Transverse colon (tissue), 4 donors: ENCODE measurements around the gene RFLNA. TPM values are rescaled to one million over a fixed set of nuclear protein-coding genes. Genes with fewer than 3 reads are reported as not detected.

Experiments used
- DNase-seq: peaks from one replicate; pipeline ENCODE4 v3.0.0-alpha.2; 2019
- H3K27ac ChIP-seq, 4 donors: fragments of 200-600 bp; sonication (generic); 2 replicates each; pipeline ENCODE4 v1.5.1; 2016 to 2018; ENCODE audit warnings: inconsistent platforms in 4 of 4
- H3K27me3 ChIP-seq: fragments of 200-600 bp; sonication (generic); 2 replicates; pipeline ENCODE4 v1.5.1; 2017; ENCODE audit warnings: inconsistent platforms
- H3K36me3 ChIP-seq, 4 donors: fragments of 200-600 bp; sonication (generic); 2 replicates each; pipeline ENCODE4 v1.5.1; 2017 to 2019; ENCODE audit warnings: inconsistent platforms in 4 of 4
- H3K4me1 ChIP-seq, 4 donors: fragments of 200-600 bp; sonication (generic); 2 replicates each; pipeline ENCODE4 v1.5.1; 2017 to 2020; ENCODE audit warnings: inconsistent platforms in 4 of 4
- H3K4me3 ChIP-seq, 4 donors: fragments of 200-600 bp; sonication (generic); 1 replicate in 1 of 4; 2 replicates in 3 of 4; pipeline versions ENCODE4 v1.5.1 to v1.6.1; 2017 to 2019; ENCODE audit warnings: inconsistent platforms in 4 of 4
- H3K9me3 ChIP-seq, 2 donors: fragments of 200-600 bp; sonication (generic); 2 replicates each; pipeline ENCODE4 v1.5.1; 2017 to 2019; ENCODE audit warnings: inconsistent platforms in 2 of 2
- CTCF ChIP-seq, 5 experiments: fragments of 200-600 bp in 3 of 5; fragments of 450-650 bp in 2 of 5; sonication (generic) in 3 of 5; IDR thresholded peaks; 1 replicate in 2 of 5; 2 replicates in 3 of 5; pipeline ENCODE4 v1.5.1; 2016 to 2017; ENCODE audit warnings: antibody characterized with exemption in 5 of 5, inconsistent platforms in 3 of 5, mild to moderate bottlenecking in 2 of 5, moderate library complexity in 1 of 5
- EP300 ChIP-seq: sonication (generic); formaldehyde crosslinking; IDR thresholded peaks from one replicate; pipeline ENCODE4 v1.6.1; 2017; ENCODE audit warnings: antibody characterized with exemption, low read depth
- POLR2A ChIP-seq: fragments of 450-650 bp; IDR thresholded peaks from one replicate; pipeline ENCODE4 v1.6.1; 2016; ENCODE audit warnings: antibody characterized with exemption, mild to moderate bottlenecking, moderate library complexity
- POLR2AphosphoS5 ChIP-seq, 3 donors: sonication (generic); formaldehyde crosslinking; IDR thresholded peaks; one replicate each; pipeline ENCODE4 v1.6.1; 2016; ENCODE audit warnings: antibody characterized with exemption in 3 of 3
- WGBS, 2 donors: methylation state at CpG; one replicate each; pipeline ENCODE4 v1.1.5; 2018; ENCODE audit warnings: low coverage in 1 of 2; 5-methylcytosine and 5-hydroxymethylcytosine counted together
- in situ Hi-C, 4 donors: fragments of 200-750 bp; cut with MboI; loops; one replicate each; pipeline versions ENCODE4 v1.15.0 to v1.15.1; 2017; ENCODE audit warnings: low sequenced_read_pairs in 3 of 4, low pct_ligation_motif_present in 1 of 4, low pct_unique_long_range_greater_than_20kb in 1 of 4
- intact Hi-C: fragments of 100-400 bp; cut with DNase I; formaldehyde crosslinking; loops from one replicate; pipeline ENCODE4 v1.15.1; 2023; ENCODE audit warnings: low total_unique reads
- total RNA-seq, 4 donors: library from RNA; depleted of rRNA; stranded (reverse); fragments of >200 nt; gene quantifications; one replicate each; pipeline ENCODE4 v1.1.0, GENCODE V29; 2016

Gene RFLNA
- total RNA-seq, 4 donors from 2014 or later: 19.1 to 53.8 (median 30.7) TPM

- Histone ChIP-seq H3K4me3 (no peak overlapping the region), H3K27ac (no peak overlapping the region), H3K9me3 (no peaks in the 10 kb centered on the region), H3K4me1 (no peaks in the 10 kb centered on the region), H3K27me3 (no peaks in the 10 kb centered on the region), H3K36me3 (peaks cover 0 to 55% (median 25%) of the 10 kb centered on the region in 4 donors)
- no peak for DNase-seq
- in situ Hi-C loops: loop anchor here in 1 of 4 donors (25.0 kb wide), 1 partner anchor 426 kb away; no protein-coding TSS in a partner anchor
- 95 to 100% methylated on average over 3 to 9 of the region's 12 CpGs for WGBS, 2 donors
- TF ChIP-seq POLR2AphosphoS5 (IDR thresholded peaks at IDR 0.05) (no peak), EP300 (no peak), CTCF (IDR thresholded peaks at IDR 0.05) (no peak), POLR2A (no peak)
- intact Hi-C loops: no loop called here
Observed at GRCh38 chr12:124336184-124336437, 41.2 kb downstream of the RFLNA start.

- TF ChIP-seq POLR2AphosphoS5 (IDR thresholded peaks at IDR 0.05) (no peak), POLR2A (no peak), EP300 (no peak), CTCF (IDR thresholded peaks at IDR 0.05) (no peak)
- Histone ChIP-seq H3K27me3 (no peaks in the 10 kb centered on the region), H3K9me3 (no peaks in the 10 kb centered on the region), H3K27ac (no peak overlapping the region), H3K4me3 (no peak overlapping the region), H3K4me1 (no peaks in the 10 kb centered on the region), H3K36me3 (peaks cover 0 to 51% (median 25%) of the 10 kb centered on the region in 4 donors)
- DNase-seq: no peak
- in situ Hi-C loops: loop anchor here in 1 of 4 donors (25.0 kb wide), 1 partner anchor 425 kb away; no protein-coding TSS in a partner anchor
- intact Hi-C loops: no loop called here
- 94 to 95% methylated on average over 5 to 40 of the region's 40 CpGs for WGBS, 2 donors
Observed at GRCh38 chr12:124336742-124337520, 42.0 kb downstream of the RFLNA start.

- Histone ChIP-seq H3K4me1 (no peaks in the 10 kb centered on the region), H3K4me3 (no peak overlapping the region), H3K27me3 (no peaks in the 10 kb centered on the region), H3K9me3 (no peaks in the 10 kb centered on the region), H3K36me3 (peaks cover 0 to 49% (median 23%) of the 10 kb centered on the region in 4 donors), H3K27ac (no peak overlapping the region)
- intact Hi-C loops: no loop called here
- in situ Hi-C loops: loop anchor here in 1 of 4 donors (25.0 kb wide), 1 partner anchor 425 kb away; no protein-coding TSS in a partner anchor
- no peak for DNase-seq
- WGBS, 2 donors: 88% methylated on average over 14 of the region's 14 CpGs; no CpG with 5 or more reads in 1 of the 2 donors
- TF ChIP-seq EP300: no peak
Observed at GRCh38 chr12:124337622-124338021, 42.7 kb downstream of the RFLNA start.

- WGBS, 2 donors: 94 to 96% methylated on average over 5 to 6 of the region's 6 CpGs
- peaks cover 0 to 53% (median 21%) of the 10 kb centered on the region in 4 donors for H3K36me3 ChIP-seq
- H3K27me3 ChIP-seq: no peaks in the 10 kb centered on the region
- TF ChIP-seq POLR2AphosphoS5 (IDR thresholded peaks at IDR 0.05) (no peak), CTCF (IDR thresholded peaks at IDR 0.05) (no peak), EP300 (no peak), POLR2A (no peak)
- no peak overlapping the region for H3K27ac ChIP-seq
- no peaks in the 10 kb centered on the region for H3K4me1 ChIP-seq
- in situ Hi-C loops (loop anchor here in 1 of 4 donors (25.0 kb wide), 1 partner anchor 424 kb away; no protein-coding TSS in a partner anchor), intact Hi-C loops (no loop called here)
- H3K9me3 ChIP-seq: no peaks in the 10 kb centered on the region
- no peak overlapping the region for H3K4me3 ChIP-seq
- DNase-seq: no peak
Observed at GRCh38 chr12:124338448-124338847, 43.6 kb downstream of the RFLNA start.
